HT-29 (cell line): ENCODE results near the gene IL18BP. TPM values are rescaled to one million over a fixed set of nuclear protein-coding genes. Genes with fewer than 3 reads are reported as not detected.

Experiments used
- DNase-seq: peaks from one replicate; pipeline ENCODE4 v3.0.0-alpha.2; 2015; ENCODE audit warnings: low spot score
- small RNA-seq: library from RNA; depleted of rRNA; stranded (forward); fragments of <200 nt; gene quantifications from one replicate; pipeline ENCODE3, GENCODE V24; 2014
- total RNA-seq: library from RNA; depleted of rRNA; stranded (reverse); fragments of >200 nt; shearing (Covaris generic); gene quantifications from 2 replicates; pipeline ENCODE4 v1.2.3, GENCODE V29; 2014; rRNA removed

IL18BP gene
- total RNA-seq, 1 experiment from 2014 or later: 5.8 TPM

DNA sequence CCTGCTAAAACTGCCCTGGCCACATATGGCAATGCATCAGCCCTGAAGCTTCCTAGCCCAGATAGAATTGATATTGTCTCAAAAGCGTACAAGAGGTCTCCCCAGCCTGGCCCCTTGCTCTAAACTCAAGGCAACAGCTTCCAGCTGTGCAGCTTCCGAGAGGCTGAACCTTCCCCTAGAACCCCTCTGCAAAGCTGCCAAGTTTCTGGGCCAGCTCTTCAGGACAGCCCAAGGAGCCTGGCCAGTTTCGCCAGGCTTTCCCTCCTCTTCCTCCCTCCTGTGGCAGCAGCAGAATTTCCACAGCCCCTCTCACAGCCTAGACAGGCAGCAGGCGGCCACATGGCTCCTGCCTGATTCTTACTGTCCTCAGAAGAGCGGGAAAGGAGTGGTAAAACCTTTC, 47.1 kb downstream of the IL18BP start:
- DNase-seq: no peak

DNA sequence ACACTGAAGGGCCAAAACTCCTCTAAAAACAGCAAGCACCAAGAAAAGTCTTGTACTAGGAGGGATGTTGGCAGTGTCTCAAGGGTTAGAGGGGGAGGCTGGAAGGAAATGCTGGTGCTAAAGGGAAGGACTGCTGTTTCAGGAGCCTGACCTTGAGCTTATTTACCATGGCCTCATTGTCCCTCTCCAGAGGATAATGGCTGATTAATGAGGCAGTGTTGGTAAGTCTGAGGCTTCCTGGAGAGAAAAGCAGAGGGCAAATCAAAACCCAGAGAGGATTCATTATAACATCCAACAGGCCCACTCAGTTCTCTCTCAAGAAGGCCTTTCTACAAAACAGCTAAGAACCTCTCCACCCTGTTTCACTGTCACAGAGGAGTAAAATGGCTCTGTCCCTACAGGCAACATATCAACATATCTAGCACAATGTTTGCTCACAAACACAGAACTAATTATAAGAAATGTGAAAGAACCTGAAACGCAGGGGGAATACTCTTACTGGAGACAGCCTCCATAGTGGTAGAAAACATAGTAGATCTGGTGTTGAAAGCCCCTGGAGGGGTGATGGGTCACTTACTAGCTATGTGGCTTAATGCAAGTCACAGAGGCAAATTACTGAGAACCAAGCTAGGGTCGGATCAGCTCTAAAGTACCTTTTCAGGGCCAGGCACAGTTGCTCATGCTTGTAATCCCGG, 50.2 kb downstream of the IL18BP start:
- DNase-seq: no peak

Small RNA genes within 50 kb of the gene (small RNA-seq; reads per million reads assigned to genes)
- not detected for gene RNU6-72P

Other genes starting within 250 kb of the IL18BP start
- gene DEFB108B, start 165.7 kb upstream of the IL18BP start, total RNA-seq: not detected in 2 replicates
- not detected in 2 replicates for gene DEFB131B, start 120.5 kb upstream of the IL18BP start, total RNA-seq
- gene XNDC1N, start 70.3 kb upstream of the IL18BP start, total RNA-seq: 10.7 and 16.4 TPM in 2 replicates
- 28.1 and 31.7 TPM in 2 replicates for gene RNF121, start 69.9 kb upstream of the IL18BP start, total RNA-seq
- 214 and 241 TPM in 2 replicates for gene NUMA1, start 81.6 kb downstream of the IL18BP start, total RNA-seq
- 26.4 and 33.5 TPM in 2 replicates for gene LRRC51, start 81.9 kb downstream of the IL18BP start, total RNA-seq
- gene LAMTOR1, start 104.4 kb downstream of the IL18BP start, total RNA-seq: 143 and 161 TPM in 2 replicates
- gene TOMT, start 107.0 kb downstream of the IL18BP start, total RNA-seq: 0.08 TPM in 1 of 2 replicates, not detected in the other
- 81.1 and 85.9 TPM in 2 replicates for gene ANAPC15, start 113.8 kb downstream of the IL18BP start, total RNA-seq
- not detected in 2 replicates for gene FOLR3, start 136.8 kb downstream of the IL18BP start, total RNA-seq
- gene FOLR1, start 193.2 kb downstream of the IL18BP start, total RNA-seq: 6.1 and 6.2 TPM in 2 replicates
- gene FOLR2, start 217.9 kb downstream of the IL18BP start, total RNA-seq: not detected in 2 replicates
- 97.2 and 133 TPM in 2 replicates for gene INPPL1, start 225.9 kb downstream of the IL18BP start, total RNA-seq
- gene PHOX2A, start 245.3 kb downstream of the IL18BP start, total RNA-seq: not detected in 2 replicates